H1 (cell line): ENCODE data around the gene MYRIP. TPM values are rescaled to one million over a fixed set of nuclear protein-coding genes. Genes with fewer than 3 reads are reported as not detected.

Source experiments
- CTCF ChIP-seq, 3 experiments: IDR thresholded peaks; 1 replicate in 2 of 3; 2 replicates in 1 of 3; pipeline versions ENCODE4 v1.5.1 to v1.6.1; 2011; ENCODE audit warnings: low read length in 3 of 3, mild to moderate bottlenecking in 3 of 3, inconsistent platforms in 2 of 3, low read depth in 1 of 3, moderate library complexity in 1 of 3; ENCODE audit not compliant: insufficient read depth in 1 of 3; ENCODE audit errors: control extremely low read depth in 1 of 3
- polyA plus RNA-seq, 7 experiments: library from polyadenylated mRNA; depleted of rRNA in 3 of 7; stranded (reverse) in 5 of 7; unstranded in 2 of 7; fragments of >200 nt in 5 of 7; fragments of 200-250 nt in 2 of 7; gene quantifications; 1 replicate in 5 of 7; 2 replicates in 1 of 7; 4 replicates in 1 of 7; pipeline versions ENCODE4 v1.2.1 to v1.2.3, GENCODE V29; 2011 to 2013; ENCODE audit warnings: missing spikeins in 2 of 7, mixed read lengths in 2 of 7
- total RNA-seq: library from RNA; stranded (reverse); fragmentation: NEBNext Ultra II Directional; extraction: Animal tissue kit (Norgen Biotek cat#: 25700); gene quantifications from 2 replicates; pipeline ENCODE4 v1.2.1, GENCODE V29; 2021

The MYRIP gene
- total and polyA plus RNA-seq, 2 of the 8 experiments (the other 6 are each of a cell fraction or from before 2014, with no cell fraction given) = 0.54 to 4.3 TPM

GRCh38 chr3:39962581-39962980 lies 153.2 kb downstream of the MYRIP start (continued):
- TF ChIP-seq CTCF (IDR thresholded peaks at IDR 0.05; ENCODE audit: control extremely low read depth in 1 of 3, insufficient read depth in 1 of 3, low read depth in 1 of 3, low read length in 3 of 3) = no peak
